Activated naive CD8-positive, alpha-beta T cell treated with anti-CD3 and anti-CD28 coated beads for 36 hours (primary cell): ENCODE measurements around the gene TREX2. TPM values are rescaled to one million over a fixed set of nuclear protein-coding genes. Genes with fewer than 3 reads are reported as not detected.

Experiments used
- DNase-seq: peaks from one replicate; pipeline ENCODE4 v3.0.0; 2021
- H3K27ac Mint-ChIP-seq: one replicate; pipeline ENCODE4 v1.8.0; 2022; ENCODE audit warnings: mild to moderate bottlenecking, moderate library complexity, mixed read lengths
- H3K27me3 Mint-ChIP-seq: one replicate; pipeline ENCODE4 v1.8.0; 2022; ENCODE audit warnings: mild to moderate bottlenecking, mixed read lengths
- H3K36me3 Mint-ChIP-seq: one replicate; pipeline ENCODE4 v1.8.0; 2021; ENCODE audit warnings: mild to moderate bottlenecking, mixed read lengths
- H3K4me1 Mint-ChIP-seq: one replicate; pipeline ENCODE4 v1.8.0; 2021; ENCODE audit warnings: mixed read lengths
- H3K4me3 Mint-ChIP-seq: one replicate; pipeline ENCODE4 v1.8.0; 2022; ENCODE audit warnings: mild to moderate bottlenecking, moderate library complexity, mixed read lengths
- H3K9me3 Mint-ChIP-seq: one replicate; pipeline ENCODE4 v1.8.0; 2022; ENCODE audit warnings: mixed read lengths
- total RNA-seq, 2 experiments: library from RNA; stranded (reverse); gene quantifications; one replicate each; pipeline ENCODE4 v1.2.3, GENCODE V29; 2021

Gene TREX2
- total RNA-seq, 2 experiments from 2014 or later = 1.8 to 2.1 TPM

- Mint-ChIP-seq H3K27ac (no peak overlapping the region), H3K27me3 (no peaks in the 10 kb centered on the region), H3K4me1 (no peaks in the 10 kb centered on the region), H3K4me3 (no peak overlapping the region), H3K36me3 (no peaks in the 10 kb centered on the region), H3K9me3 (no peaks in the 10 kb centered on the region)
- no peak for DNase-seq
These were observed 5.2 kb downstream of the TREX2 start for GRCh38 chrX:153440556-153441135.

- H3K36me3 Mint-ChIP-seq = no peaks in the 10 kb centered on the region
- H3K9me3 Mint-ChIP-seq = no peaks in the 10 kb centered on the region
- no peak overlapping the region for H3K4me3 Mint-ChIP-seq
- no peak overlapping the region for H3K27ac Mint-ChIP-seq
- no peak for DNase-seq
- H3K4me1 Mint-ChIP-seq = no peaks in the 10 kb centered on the region
- H3K27me3 Mint-ChIP-seq = no peaks in the 10 kb centered on the region
These were observed 5.9 kb downstream of the TREX2 start for GRCh38 chrX:153439977-153440376.

GRCh38 chrX:153438532-153438931 lies 7.3 kb downstream of the TREX2 start:
- Mint-ChIP-seq H3K27ac (no peak overlapping the region), H3K9me3 (no peaks in the 10 kb centered on the region), H3K36me3 (no peaks in the 10 kb centered on the region), H3K27me3 (no peaks in the 10 kb centered on the region), H3K4me1 (no peaks in the 10 kb centered on the region), H3K4me3 (no peak overlapping the region)
- DNase-seq = no peak

GRCh38 chrX:153435845-153436244 lies 10.0 kb downstream of the TREX2 start:
- no peak for DNase-seq
- Mint-ChIP-seq H3K27me3 (no peaks in the 10 kb centered on the region), H3K36me3 (no peaks in the 10 kb centered on the region), H3K9me3 (no peaks in the 10 kb centered on the region), H3K4me3 (no peak overlapping the region), H3K27ac (no peak overlapping the region), H3K4me1 (no peaks in the 10 kb centered on the region)

- DNase-seq = no peak
- H3K27ac Mint-ChIP-seq = no peak overlapping the region
- no peaks in the 10 kb centered on the region for H3K9me3 Mint-ChIP-seq
- no peaks in the 10 kb centered on the region for H3K4me1 Mint-ChIP-seq
- no peaks in the 10 kb centered on the region for H3K36me3 Mint-ChIP-seq
- H3K27me3 Mint-ChIP-seq = no peaks in the 10 kb centered on the region
- no peak overlapping the region for H3K4me3 Mint-ChIP-seq
These were observed 11.1 kb downstream of the TREX2 start for GRCh38 chrX:153434801-153435200.

GRCh38 chrX:153433781-153434285 lies 12.0 kb downstream of the TREX2 start:
- no peak overlapping the region for H3K4me3 Mint-ChIP-seq
- DNase-seq = no peak
- H3K9me3 Mint-ChIP-seq = no peaks in the 10 kb centered on the region
- no peaks in the 10 kb centered on the region for H3K4me1 Mint-ChIP-seq
- H3K27me3 Mint-ChIP-seq = no peaks in the 10 kb centered on the region
- no peaks in the 10 kb centered on the region for H3K36me3 Mint-ChIP-seq
- no peak overlapping the region for H3K27ac Mint-ChIP-seq

- no peak overlapping the region for H3K27ac Mint-ChIP-seq
- no peaks in the 10 kb centered on the region for H3K9me3 Mint-ChIP-seq
- H3K4me1 Mint-ChIP-seq = no peaks in the 10 kb centered on the region
- no peaks in the 10 kb centered on the region for H3K36me3 Mint-ChIP-seq
- H3K4me3 Mint-ChIP-seq = no peak overlapping the region
- no peak for DNase-seq
- H3K27me3 Mint-ChIP-seq = no peaks in the 10 kb centered on the region
These were observed 12.6 kb downstream of the TREX2 start for GRCh38 chrX:153433161-153433680.

- H3K4me3 Mint-ChIP-seq = no peak overlapping the region
- no peak overlapping the region for H3K27ac Mint-ChIP-seq
- no peaks in the 10 kb centered on the region for H3K4me1 Mint-ChIP-seq
- no peak for DNase-seq
- H3K27me3 Mint-ChIP-seq = no peaks in the 10 kb centered on the region
- H3K9me3 Mint-ChIP-seq = no peaks in the 10 kb centered on the region
- no peaks in the 10 kb centered on the region for H3K36me3 Mint-ChIP-seq
These were observed 15.1 kb downstream of the TREX2 start for GRCh38 chrX:153430796-153431195.

GRCh38 chrX:153426204-153426603 lies 19.7 kb downstream of the TREX2 start:
- H3K27me3 Mint-ChIP-seq = no peaks in the 10 kb centered on the region

GRCh38 chrX:153423652-153424051 lies 22.2 kb downstream of the TREX2 start:
- Mint-ChIP-seq H3K27ac (no peak overlapping the region), H3K4me3 (no peak overlapping the region), H3K36me3 (no peaks in the 10 kb centered on the region), H3K9me3 (no peaks in the 10 kb centered on the region), H3K4me1 (no peaks in the 10 kb centered on the region), H3K27me3 (no peaks in the 10 kb centered on the region)
- no peak for DNase-seq

More at GRCh38 chrX:153426204-153426603, 19.7 kb downstream of the TREX2 start:
- Mint-ChIP-seq H3K27ac (no peak overlapping the region), H3K9me3 (no peaks in the 10 kb centered on the region), H3K36me3 (no peaks in the 10 kb centered on the region), H3K4me1 (no peaks in the 10 kb centered on the region), H3K4me3 (no peak overlapping the region)
- DNase-seq = no peak

- H3K27ac Mint-ChIP-seq = no peak overlapping the region
These were observed 24.0 kb downstream of the TREX2 start for GRCh38 chrX:153421856-153422255.

GRCh38 chrX:153420851-153421599 lies 24.8 kb downstream of the TREX2 start:
- Mint-ChIP-seq H3K4me3 (no peak overlapping the region), H3K9me3 (no peaks in the 10 kb centered on the region), H3K27me3 (no peaks in the 10 kb centered on the region), H3K27ac (no peak overlapping the region), H3K4me1 (no peaks in the 10 kb centered on the region), H3K36me3 (no peaks in the 10 kb centered on the region)
- DNase-seq = no peak

More at GRCh38 chrX:153421856-153422255, 24.0 kb downstream of the TREX2 start:
- no peaks in the 10 kb centered on the region for H3K27me3 Mint-ChIP-seq
- H3K9me3 Mint-ChIP-seq = no peaks in the 10 kb centered on the region
- no peak for DNase-seq
- no peak overlapping the region for H3K4me3 Mint-ChIP-seq
- H3K4me1 Mint-ChIP-seq = no peaks in the 10 kb centered on the region
- H3K36me3 Mint-ChIP-seq = no peaks in the 10 kb centered on the region

GRCh38 chrX:153417637-153418036 lies 28.2 kb downstream of the TREX2 start:
- H3K27ac Mint-ChIP-seq = no peak overlapping the region
- H3K36me3 Mint-ChIP-seq = no peaks in the 10 kb centered on the region
- H3K4me1 Mint-ChIP-seq = no peaks in the 10 kb centered on the region
- H3K27me3 Mint-ChIP-seq = no peaks in the 10 kb centered on the region
- H3K9me3 Mint-ChIP-seq = no peaks in the 10 kb centered on the region
- DNase-seq = no peak
- H3K4me3 Mint-ChIP-seq = no peak overlapping the region

- Mint-ChIP-seq H3K4me3 (no peak overlapping the region), H3K27ac (no peak overlapping the region), H3K36me3 (no peaks in the 10 kb centered on the region), H3K4me1 (peaks cover 5% of the 10 kb centered on the region), H3K27me3 (no peaks in the 10 kb centered on the region), H3K9me3 (no peaks in the 10 kb centered on the region)
- DNase-seq = no peak
These were observed 28.9 kb downstream of the TREX2 start for GRCh38 chrX:153416781-153417450.

- Mint-ChIP-seq H3K4me3 (no peak overlapping the region), H3K4me1 (peaks cover 7% of the 10 kb centered on the region), H3K9me3 (no peaks in the 10 kb centered on the region), H3K27ac (no peak overlapping the region), H3K27me3 (no peaks in the 10 kb centered on the region), H3K36me3 (no peaks in the 10 kb centered on the region)
- DNase-seq = no peak
These were observed 30.9 kb downstream of the TREX2 start for GRCh38 chrX:153414856-153415510.
